ENCODE results near the gene RGS3. TPM values are rescaled to one million over a fixed set of nuclear protein-coding genes. Genes with fewer than 3 reads are reported as not detected.

Gene RGS3
- polyA plus RNA-seq, 5 donors: 65.3 to 82.9 (median 75.8) TPM

DNA sequence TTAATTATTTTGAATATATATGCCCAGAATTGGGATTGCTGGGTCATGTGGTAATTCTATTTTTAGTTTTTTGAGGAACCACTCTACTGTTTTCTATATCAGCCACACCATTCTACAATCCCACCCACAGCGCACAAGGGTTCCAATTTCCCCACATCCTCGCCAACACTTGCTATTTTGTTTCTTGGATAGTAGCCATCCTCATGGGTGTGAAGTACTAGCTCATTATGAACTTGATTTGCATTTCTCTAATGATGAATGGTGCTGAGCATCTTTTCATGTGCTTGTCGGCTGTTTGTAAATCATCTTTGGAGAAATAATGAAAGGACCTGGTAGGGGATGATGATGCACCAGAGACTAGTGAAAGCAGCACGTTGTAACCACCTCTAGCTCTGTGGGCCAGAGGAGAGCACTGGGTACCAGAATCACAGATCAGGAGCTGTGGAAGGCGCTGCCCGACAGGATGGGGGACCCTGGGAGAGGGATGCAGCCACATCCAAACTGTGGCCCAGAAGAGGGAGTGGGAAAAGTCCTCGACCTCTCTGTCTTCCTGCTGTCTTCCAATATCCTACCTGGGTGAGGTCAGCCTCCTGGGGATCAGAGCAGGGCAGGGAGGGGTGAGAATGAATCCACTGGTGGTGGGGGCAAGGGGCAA is 155.4 kb downstream of the RGS3 start:
- DNase-seq: no peak

DNA sequence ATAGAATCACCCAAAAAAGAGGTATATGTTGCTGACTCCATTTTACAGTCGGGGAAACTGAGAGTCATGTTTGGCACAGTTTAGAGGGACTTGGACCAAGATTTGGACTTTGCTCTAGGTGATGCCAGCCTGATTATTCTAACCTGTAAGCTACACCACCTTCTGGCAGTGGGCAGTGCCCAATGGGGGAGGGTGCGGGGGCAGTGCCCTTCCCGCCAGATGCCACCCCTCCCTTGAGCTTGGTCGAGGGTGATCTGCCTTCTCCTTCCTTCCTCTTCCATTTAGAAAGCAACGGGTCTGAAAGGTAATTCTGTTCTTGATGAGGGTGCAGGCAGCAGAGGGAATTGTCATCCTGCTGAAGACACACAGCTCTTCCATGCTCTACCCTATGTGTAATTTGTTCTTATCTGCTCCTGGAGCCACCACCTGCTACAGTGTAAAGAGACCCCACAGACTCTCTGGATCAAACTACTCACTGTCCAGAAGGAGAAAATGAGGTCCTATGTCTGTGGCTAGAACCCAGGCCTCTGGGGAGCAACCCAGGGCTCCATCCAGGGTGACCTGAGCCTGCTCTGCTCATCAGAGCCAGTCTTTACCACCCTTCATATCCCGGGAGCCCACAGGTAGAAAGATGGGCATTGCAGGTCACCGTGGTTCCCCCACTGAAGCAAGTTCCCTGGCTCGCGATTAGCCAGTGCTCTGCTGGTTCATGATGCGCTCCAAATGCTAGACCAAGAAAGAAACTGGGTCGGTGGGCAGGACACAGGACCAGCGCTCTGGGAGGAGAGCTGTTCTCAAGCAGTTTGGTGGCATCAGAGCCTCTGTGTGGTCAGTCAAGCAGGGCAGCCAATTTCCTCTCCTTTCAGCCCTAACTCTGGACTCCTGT is 156.2 kb downstream of the RGS3 start:
- DNase-seq: no peak

GRCh38 chr9:113620377-113621161 is 157.0 kb downstream of the RGS3 start:
- DNase-seq: peak; percentile 83 to 89

DNA sequence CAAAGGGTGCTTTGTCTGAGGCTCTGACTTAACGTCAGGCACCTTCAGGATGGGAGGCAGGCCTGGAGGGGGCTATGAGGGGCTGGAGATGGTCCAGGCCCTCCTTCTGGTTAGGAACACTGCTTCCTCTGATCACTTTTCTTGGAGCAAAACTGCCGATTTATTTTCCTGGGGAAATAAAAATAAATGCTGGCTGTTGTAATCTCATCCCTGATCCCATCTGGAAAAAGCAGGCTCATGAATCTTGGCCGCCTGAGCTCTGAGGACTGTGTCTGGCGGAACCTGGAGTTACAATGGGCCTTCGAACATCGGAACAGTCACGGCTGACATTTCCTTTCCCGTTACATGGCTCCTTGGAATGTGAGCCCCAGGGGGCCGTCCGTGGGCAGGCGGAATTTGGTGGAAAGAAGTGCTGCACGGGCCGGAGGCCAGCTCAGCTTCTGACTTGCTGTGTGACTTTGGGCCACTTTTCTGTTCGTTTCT is 157.8 kb downstream of the RGS3 start:
- DNase-seq: no peak

- no peak for DNase-seq
Measured at GRCh38 chr9:113621980-113622379, 158.5 kb downstream of the RGS3 start.

DNA sequence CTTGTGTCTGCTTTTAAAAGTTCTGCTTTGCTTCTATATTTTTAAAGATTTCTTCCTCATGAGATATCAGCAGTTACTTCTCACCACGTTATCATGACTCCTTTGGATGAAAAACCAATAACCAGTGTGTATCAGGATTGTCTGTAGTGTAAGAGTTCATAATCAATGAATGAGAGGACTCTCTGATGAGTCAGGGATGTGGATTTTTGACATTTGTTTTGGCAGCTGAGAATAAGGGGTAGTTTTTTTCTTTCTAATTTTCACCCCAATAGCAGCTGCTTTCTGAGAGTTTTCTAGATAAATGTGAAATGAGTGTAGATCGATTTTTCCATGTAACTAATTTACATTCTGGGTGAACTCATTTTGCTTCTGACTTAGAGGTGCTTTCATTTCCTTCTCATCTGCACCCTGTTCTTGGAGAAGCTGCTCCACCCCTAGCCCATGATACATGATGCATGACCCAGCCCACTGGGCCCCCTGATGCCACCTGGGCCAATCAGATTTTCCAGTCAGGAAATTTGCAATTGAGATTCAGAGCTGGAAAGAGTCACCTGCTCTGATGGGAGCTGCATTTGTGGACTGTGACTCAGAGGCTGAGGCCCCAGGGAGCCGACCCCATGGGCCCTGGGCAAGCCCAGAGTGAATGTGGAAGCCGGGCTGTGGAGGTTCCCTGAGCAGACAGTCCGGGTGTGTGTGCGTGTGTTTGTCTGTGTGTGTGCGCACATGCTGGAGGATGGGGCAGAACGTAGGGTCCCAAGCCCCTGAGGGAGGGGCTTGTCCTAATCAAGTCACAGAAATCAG is 159.3 kb downstream of the RGS3 start:
- no peak for DNase-seq

- DNase-seq: no peak
Measured at GRCh38 chr9:113623851-113624485, 160.4 kb downstream of the RGS3 start.

GRCh38 chr9:113624721-113625120 is 161.2 kb downstream of the RGS3 start:
- DNase-seq: no peak

GRCh38 chr9:113625486-113625885 is 162.0 kb downstream of the RGS3 start:
- no peak for DNase-seq

DNA sequence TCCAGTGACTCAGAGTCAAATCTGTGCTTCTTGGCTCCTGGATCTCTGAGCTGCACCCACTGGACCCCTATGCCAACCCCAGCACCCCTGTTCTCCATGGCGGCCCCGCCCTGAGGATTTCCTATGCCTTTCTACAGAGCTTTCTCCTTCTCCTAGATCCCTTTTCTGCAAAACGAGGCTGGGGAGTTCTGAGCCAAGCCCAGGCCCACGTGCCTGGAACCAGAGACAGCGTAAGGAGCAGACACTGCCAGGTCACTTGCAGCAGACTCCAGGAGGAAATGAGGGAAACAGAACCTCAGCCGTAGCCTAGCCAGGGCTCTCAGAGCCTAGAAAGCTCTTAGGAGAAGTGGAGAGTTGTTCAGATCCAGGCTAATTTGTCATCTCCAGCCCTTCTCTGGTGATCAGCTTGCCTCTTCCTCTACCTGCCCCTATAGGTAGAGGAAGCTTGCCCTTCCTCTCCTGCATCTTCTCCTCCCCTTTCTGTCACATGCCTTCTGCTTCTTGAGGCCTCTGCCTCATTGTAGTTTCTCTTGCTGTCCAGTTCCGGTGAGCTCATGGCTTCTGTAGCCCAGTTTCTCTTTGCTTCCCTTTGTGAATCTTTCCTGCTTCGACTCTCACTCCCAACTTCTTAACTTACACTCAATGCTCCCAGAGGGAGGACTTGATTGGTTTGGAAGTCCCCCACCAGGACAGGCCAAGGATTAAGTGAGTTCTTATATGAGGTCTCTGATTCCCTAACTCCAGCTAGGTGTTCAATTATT is 163.4 kb downstream of the RGS3 start:
- no peak for DNase-seq

GRCh38 chr9:113628621-113629020 is 165.1 kb downstream of the RGS3 start:
- no peak for DNase-seq

DNA sequence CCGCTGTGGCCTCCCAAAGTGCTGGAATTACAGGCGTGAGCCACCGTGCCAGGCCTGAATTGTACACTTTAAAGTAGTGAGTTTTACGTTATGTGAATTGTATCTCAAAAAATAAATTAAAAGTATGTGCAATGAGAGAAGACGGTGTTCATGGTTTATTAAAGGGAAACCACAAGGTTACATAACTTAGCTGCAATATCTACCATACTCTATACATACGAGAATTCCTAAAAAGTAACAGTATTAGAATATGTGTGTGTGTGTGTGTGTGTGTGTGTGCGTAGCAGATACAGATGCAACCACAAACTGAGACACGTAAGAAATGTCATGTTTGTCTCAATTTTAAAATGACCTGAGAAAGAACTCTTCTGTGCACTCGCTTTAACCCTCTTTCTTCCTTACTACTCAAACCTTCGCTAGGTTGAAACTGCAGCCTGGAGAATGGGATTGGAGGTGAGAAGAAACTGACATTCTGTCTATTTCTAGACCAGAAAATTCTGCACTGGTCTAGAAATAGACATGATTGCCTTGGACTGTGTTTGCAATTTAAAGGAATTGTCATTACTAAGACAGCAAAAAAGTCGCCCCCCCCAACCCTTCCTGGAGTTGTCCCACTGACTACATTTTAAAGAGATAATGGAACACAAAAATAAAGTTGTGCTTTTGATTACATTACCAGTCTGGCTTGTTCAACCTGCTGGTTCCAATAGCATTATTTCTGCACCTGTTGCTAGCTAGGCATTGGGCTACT is 167.0 kb downstream of the RGS3 start:
- no peak for DNase-seq

DNA sequence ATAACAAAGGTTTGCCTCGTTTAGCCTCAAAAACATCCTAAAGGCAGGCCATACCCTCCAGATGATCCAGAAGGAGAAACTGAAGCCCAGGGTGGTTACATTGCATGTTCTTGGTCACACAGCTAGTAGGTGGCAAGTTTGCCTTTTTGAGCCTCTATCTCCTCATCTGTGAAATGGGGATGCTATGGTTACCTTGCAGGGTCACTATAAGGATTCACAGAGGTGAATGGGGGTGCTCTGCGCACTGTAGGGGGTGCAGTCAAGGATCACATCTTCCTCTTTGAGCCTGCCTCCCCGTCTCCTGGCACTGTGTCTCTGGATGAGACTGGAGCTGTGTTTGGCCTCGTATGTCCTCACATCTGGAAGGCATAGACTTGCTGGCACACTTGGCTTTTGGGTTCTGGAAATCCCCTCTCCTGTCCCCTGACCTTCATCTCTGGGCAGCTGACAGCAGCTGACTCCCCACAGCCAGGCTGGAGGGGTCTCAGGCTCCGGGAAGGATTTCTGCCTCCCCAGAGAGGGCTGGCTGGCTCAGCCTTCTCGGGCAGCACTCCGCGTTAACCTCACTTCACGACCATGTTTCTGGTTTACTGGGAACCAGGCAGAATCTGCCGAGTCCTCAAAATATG is 167.7 kb downstream of the RGS3 start:
- no peak for DNase-seq

DNA sequence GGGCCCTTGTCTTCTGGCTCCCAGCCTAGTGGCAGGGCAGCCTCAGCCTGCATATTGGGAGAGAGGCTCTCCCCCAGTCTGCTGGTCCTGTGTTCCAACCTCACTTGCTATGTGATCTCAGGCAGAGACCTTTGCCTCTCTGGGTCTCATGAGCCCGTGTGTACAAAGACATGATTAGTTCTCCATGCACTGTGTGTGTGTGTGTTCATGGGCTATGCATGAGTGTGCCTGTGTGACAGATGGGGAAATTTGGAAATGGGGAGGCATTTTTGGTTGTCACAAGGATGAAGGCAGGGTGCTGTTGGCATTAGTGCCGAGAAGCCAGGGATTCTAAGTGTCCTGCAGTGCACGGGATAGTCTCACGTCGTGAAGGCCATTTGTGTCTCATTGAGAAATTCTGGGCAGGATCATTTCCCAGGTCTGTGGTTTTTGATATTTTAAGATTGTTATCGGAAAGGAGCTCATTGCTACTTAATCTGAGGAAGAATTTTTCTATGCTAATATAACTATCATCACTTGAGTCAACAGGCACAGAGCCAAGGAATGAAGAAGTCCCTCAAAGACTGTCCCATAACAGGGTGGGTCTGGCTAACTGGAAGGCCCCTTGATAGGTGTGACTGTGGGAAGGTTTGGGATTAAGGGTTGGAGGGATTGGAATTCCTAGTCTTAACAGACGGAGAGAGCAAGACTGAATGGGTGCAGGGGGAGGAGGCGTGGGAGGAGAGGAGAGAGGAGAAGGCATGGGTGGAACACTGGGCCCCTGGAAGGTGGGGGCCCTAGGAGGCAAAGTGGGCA is 168.5 kb downstream of the RGS3 start:
- DNase-seq: no peak

GRCh38 chr9:113632776-113633590 is 169.5 kb downstream of the RGS3 start:
- peak; percentile 69 to 82 for DNase-seq

- no peak for DNase-seq
Measured at GRCh38 chr9:113633782-113634595, 170.5 kb downstream of the RGS3 start.

All from right lung (tissue), 5 donors.